HG03135 (cell line): ENCODE measurements around the gene CNOT1.
"Not testable (repeated sequence)": the region's sequence is repeated elsewhere in the genome, so short reads cannot be mapped to it uniquely, and the experiment has no call there.

Experiments used
- ATAC-seq: cut with Tn5 transposase; IDR thresholded peaks from one replicate; pipeline ENCODE4 v1.9.1; 2021; ENCODE audit warnings: mild to moderate bottlenecking, moderate library complexity; ENCODE audit not compliant: unreplicated experiment

Gene CNOT1

DNA sequence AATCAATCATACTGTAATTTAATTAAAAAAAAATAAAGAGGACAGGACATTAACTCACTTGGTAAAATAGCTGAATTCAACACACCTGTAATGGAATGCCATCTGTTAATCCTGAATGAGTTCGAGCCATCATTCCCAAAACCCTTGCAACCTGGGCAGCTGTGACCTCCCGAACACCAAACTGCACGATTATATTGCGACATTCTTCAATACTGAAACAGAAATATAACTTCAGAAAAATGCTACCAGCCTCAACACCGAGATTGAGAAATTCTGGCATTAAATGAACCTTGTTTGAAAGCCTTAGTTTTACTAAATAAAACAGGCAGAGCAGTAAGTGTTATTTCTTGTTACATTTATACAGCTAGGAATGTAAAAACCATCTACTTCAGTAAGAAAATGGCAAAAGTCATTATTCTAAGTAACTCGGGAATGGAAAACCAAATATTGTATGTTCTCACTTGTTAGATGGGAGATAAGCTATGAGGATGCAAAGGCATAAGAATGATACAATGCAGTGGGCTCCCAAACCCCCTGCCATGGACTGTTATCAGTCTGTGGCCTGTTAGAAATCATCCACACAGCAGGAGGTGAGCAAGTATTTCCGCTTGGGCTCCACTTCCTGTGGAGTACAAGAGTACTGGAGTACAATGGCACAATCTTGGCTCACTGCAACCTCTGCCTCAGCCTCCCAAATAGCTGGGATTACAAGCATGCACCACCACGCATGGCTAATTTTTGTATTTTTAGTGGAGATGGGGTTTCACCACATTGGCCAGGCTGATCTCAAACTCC, 46.5 kb downstream of the CNOT1 start:
- no peak for ATAC-seq

GRCh38 chr16:58582133-58582532, 47.5 kb downstream of the CNOT1 start:
- no peak for ATAC-seq

DNA sequence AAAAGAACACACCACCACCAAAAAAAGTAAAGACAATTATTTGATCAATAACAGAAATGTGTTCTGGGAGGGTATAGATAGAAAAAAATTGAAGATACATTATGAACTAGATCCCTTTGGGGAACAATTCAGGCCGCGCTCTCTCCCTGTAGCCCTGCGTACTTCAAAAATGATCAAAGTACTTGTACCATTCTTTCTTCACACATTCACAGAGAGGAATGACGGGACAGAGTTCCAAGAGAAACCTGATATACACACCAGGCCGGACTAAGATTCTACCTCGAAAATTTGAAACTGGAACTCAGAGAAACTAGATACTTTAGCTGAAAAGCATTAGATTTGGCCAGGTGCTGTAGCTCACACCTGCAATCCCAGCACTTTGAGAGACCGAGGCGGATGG, 50.0 kb downstream of the CNOT1 start:
- ATAC-seq, result no peak

GRCh38 chr16:58578642-58579041, 51.0 kb downstream of the CNOT1 start:
- no peak for ATAC-seq

GRCh38 chr16:58577141-58577540, 52.5 kb downstream of the CNOT1 start:
- ATAC-seq, result no peak

- no peak for ATAC-seq
Measured at GRCh38 chr16:58574895-58575294, 54.7 kb downstream of the CNOT1 start.

DNA sequence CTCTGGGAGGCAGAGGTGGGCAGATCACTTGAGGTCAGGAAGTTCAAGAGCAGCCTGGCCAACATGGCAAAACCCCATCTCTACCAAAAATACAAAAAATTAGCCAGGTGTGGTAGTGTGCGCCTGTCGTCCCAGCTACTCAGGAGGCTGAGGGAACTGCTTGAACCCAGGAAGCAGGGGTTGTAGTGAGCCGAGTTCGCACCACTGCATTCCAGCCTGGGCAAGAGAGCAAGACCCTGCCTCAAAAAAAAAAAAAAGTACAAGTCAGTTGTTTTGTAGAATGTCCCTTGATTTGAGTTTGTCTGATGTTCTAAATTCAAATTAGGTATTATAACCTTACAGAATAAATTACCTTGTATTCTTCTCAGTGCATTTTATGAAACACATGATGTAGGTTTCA, 63.9 kb downstream of the CNOT1 start:
- ATAC-seq, result not testable (repeated sequence)

GRCh38 chr16:58563775-58564174, 65.9 kb downstream of the CNOT1 start:
- no peak for ATAC-seq

- no peak for ATAC-seq
Measured at GRCh38 chr16:58563235-58563634, 66.4 kb downstream of the CNOT1 start.

GRCh38 chr16:58556678-58557077, 72.9 kb downstream of the CNOT1 start:
- no peak for ATAC-seq

GRCh38 chr16:58551496-58551895, 78.1 kb downstream of the CNOT1 start:
- ATAC-seq, result no peak

GRCh38 chr16:58548378-58548777, 81.2 kb downstream of the CNOT1 start:
- ATAC-seq, result no peak

DNA sequence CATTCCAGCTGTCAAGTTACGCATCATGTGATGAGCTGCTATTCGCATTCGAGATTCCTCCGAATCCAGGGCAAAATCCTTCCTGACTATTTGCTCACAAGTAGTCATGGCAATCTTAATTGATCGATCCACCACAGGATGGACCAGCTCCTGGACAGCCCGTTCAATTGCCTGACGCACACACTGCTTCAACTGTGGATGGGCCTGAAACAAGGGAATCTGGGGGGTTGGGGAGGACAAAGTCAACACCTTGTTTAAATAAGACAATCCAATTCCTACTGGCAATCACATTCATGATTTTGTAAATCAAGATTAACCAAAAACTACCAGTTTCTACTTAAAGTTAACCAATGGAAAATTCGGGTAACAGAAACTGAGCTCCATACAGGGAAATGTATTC, 85.9 kb downstream of the CNOT1 start:
- ATAC-seq, result no peak

GRCh38 chr16:58542291-58542690, 87.3 kb downstream of the CNOT1 start:
- ATAC-seq, result no peak

DNA sequence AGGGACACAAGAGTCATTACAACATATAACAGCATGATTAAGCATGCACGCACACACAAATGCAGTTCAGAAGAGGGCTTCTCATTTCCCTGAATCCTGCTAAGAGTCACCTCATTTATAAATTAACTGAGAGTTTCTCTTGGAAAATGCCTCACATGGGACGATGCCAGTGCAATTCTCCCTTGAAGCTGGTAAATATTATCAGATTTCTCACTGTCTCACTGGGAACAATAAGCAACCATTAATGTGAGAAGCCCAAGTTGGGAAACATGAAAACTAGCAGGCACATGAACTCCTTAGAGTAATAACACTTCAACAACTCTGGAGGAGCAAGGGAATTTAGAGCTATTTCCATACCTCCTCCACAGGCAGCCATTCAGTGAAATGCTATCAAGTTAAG, 87.9 kb downstream of the CNOT1 start:
- no peak for ATAC-seq

DNA sequence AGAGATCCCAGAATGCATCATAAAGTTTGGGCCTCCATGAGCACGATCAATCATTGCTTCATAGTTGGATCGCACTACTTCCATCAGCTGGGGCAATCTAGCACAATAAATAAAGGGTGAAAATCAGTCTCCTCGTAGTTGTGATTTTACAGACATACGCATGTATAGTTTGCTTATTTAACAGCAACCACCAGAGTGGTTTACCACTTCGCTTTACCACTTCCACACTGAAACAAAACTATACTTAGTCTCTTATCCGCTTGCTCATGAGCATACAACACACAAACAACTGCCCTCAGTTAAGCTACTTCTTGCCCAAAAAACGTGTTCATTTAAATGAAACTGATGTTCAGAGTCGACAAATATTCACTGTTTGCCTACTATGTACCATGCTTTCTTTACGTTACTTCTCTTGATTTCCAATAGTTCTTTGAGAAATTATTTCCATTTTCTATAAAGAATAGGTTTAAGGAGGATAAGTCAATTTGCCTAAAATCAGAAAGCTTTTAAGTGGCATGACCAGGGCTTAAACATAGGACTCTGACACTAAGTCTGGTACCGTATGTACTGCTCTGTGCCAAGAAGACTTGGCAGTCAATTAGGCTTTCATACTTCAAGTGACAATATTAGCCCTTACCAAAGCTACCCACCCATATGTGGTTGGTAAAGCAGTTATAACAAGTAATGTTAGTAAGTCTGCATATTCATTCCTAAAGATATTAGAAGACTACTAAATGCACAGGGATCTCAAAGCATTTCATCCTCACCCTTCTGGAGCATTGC, 92.3 kb downstream of the CNOT1 start:
- ATAC-seq, result no peak

- ATAC-seq, result no peak
Measured at GRCh38 chr16:58536278-58536677, 93.3 kb downstream of the CNOT1 start.

DNA sequence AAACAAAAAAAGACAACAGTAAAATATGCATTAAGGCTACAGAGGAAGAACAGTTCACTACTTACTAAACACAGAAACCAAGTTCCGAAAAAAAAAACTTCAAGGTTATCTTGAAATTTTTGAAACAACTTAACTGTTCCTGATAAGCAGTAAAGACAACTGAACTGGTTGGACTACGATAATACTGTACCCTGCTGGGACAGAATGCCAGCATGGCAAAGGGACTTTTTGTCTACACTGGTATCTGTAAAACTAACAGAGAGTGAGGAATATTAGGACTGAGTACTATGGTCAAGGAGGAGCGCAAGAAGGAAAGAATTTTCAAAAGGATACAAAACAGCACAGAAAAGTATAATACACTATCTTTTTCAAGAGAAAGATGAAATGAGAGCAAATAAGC, 94.5 kb downstream of the CNOT1 start:
- no peak for ATAC-seq

- no peak for ATAC-seq
Measured at GRCh38 chr16:58533751-58534470, 95.7 kb downstream of the CNOT1 start.

- ATAC-seq, result no peak
Measured at GRCh38 chr16:58532414-58532813, 97.2 kb downstream of the CNOT1 start.

DNA sequence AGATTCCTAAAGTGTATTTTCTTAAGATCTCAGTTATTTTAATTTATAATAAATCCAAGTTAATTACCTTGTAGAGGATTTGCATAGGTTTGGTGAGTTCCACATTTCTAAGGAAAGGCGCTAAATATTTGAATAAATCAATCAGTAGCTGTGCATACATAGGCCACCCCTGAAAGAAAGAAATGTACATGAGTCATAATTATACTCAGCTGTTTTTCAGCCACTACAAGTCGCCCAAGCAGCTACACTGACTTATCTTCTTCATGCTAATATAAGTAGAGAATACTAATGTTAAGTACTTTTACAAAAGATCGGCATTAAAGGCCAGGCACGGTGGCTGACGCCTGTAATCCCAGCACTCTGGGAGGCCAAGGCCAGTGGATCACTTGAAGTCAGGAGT, 99.4 kb downstream of the CNOT1 start:
- ATAC-seq, result no peak

DNA sequence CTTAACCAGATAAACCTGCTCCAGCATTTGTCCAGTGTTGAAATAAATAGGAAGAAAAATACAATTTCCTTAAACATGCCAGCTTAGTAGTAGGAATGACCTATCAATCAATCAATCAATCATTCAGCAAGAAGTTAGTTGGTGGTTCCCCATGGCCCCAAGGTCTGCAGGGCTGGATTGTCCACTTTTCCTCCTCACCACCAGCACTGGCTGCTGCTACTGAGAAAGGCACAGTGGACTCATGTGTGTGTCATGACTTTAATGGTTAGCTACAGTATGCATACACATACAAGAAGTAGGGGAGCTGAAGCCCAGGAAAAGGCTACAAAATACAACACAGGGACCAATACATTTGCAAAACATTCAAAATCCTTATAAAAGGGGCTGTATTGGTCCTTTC, 109.9 kb downstream of the CNOT1 start:
- no peak for ATAC-seq
